ENCODE measurements around the gene KLLN.
A peak's percentile ranks its signal among the peaks of the same experiment; 100 is the strongest.
"Not testable (repeated sequence)": the region's sequence is repeated elsewhere in the genome, so short reads cannot be mapped to it uniquely, and the experiment has no call there.

The KLLN gene

GRCh38 chr10:87862679-87863052, 667 bp downstream of the KLLN start:
- H3K27ac ChIP-seq = peak overlapping the region; percentile 98
- TF ChIP-seq ZFX (IDR thresholded peaks at IDR 0.05; ENCODE audit: borderline replicate concordance) (no peak), CTCF (IDR thresholded peaks at IDR 0.05) (no peak)

GRCh38 chr10:87861953-87862678, 1.2 kb downstream of the KLLN start:
- peak overlapping the region; percentile 98 for H3K27ac ChIP-seq
- TF ChIP-seq ZFX (IDR thresholded peaks at IDR 0.05; ENCODE audit: borderline replicate concordance) = no peak
- TF ChIP-seq CTCF (IDR thresholded peaks at IDR 0.05) = no peak

- H3K27ac ChIP-seq = peak overlapping the region; percentile 98
- TF ChIP-seq CTCF (IDR thresholded peaks at IDR 0.05) = no peak
- TF ChIP-seq ZFX (IDR thresholded peaks at IDR 0.05; ENCODE audit: borderline replicate concordance) = no peak
Observed at GRCh38 chr10:87861566-87861952, 1.8 kb downstream of the KLLN start.

GRCh38 chr10:87860816-87861403, 2.4 kb downstream of the KLLN start:
- no peak for TF ChIP-seq CTCF (IDR thresholded peaks at IDR 0.05)
- TF ChIP-seq ZFX (IDR thresholded peaks at IDR 0.05; ENCODE audit: borderline replicate concordance) = no peak
- peak overlapping the region; percentile 98 for H3K27ac ChIP-seq

GRCh38 chr10:87860156-87860795, 3.1 kb downstream of the KLLN start:
- H3K27ac ChIP-seq = peak overlapping the region; percentile 98; the same call in 1 of the 2 replicates
- TF ChIP-seq ZFX (IDR thresholded peaks at IDR 0.05; ENCODE audit: borderline replicate concordance) (no peak), CTCF (IDR thresholded peaks at IDR 0.05) (peak; percentile 77)

GRCh38 chr10:87855665-87856064, 7.7 kb downstream of the KLLN start:
- H3K27ac ChIP-seq = not testable (repeated sequence)

- not testable (repeated sequence) for H3K27ac ChIP-seq
Observed at GRCh38 chr10:87855247-87855646, 8.1 kb downstream of the KLLN start.

GRCh38 chr10:87852089-87852488, 11.2 kb downstream of the KLLN start:
- TF ChIP-seq CTCF (IDR thresholded peaks at IDR 0.05) (no peak), ZFX (IDR thresholded peaks at IDR 0.05; ENCODE audit: borderline replicate concordance) (no peak)
- H3K27ac ChIP-seq = no peak overlapping the region

Measured in 22Rv1 (cell line).